HFF-Myc (cell line): Measurements from ENCODE around the gene C2CD2L.

ENCODE experiments used
- DNase-seq: peaks from one replicate; pipeline ENCODE4 v3.0.0-alpha.2; 2011; ENCODE audit warnings: low read depth; ENCODE audit errors: extremely low read depth
- H3K4me3 ChIP-seq: replicated peaks from 2 replicates; pipeline ENCODE4 v1.5.1; 2011; ENCODE audit warnings: low read depth, mild to moderate bottlenecking, control low read depth, low read length
- TF ChIP-seq, protein P1 (sequence below): IDR thresholded peaks from 2 replicates; pipeline ENCODE4 v1.5.1; 2012; ENCODE audit warnings: mild to moderate bottlenecking, low read depth, low read length, control low read depth; ENCODE audit errors: missing control alignments

Gene C2CD2L

DNA sequence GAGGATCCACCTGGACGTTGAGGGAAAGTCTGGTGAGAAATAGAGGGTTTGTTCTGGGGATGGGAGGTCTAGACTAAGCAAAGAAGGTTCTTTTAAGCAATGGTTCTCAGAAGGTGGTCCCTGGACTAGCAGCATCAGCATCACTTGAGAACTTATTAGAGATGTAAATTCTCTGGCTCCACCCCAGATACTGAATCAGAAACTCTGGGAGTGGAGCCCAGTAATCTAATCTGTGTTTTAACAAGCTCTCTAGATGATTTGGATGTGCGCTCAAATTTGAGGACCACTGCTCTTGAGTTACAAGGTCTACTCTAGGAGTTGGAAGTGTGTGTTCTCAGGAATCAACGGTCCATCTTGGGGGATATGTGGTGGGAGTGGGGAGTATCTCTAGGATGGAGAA lies 38.4 kb downstream of the C2CD2L start:
- TF ChIP-seq, protein P1, sequence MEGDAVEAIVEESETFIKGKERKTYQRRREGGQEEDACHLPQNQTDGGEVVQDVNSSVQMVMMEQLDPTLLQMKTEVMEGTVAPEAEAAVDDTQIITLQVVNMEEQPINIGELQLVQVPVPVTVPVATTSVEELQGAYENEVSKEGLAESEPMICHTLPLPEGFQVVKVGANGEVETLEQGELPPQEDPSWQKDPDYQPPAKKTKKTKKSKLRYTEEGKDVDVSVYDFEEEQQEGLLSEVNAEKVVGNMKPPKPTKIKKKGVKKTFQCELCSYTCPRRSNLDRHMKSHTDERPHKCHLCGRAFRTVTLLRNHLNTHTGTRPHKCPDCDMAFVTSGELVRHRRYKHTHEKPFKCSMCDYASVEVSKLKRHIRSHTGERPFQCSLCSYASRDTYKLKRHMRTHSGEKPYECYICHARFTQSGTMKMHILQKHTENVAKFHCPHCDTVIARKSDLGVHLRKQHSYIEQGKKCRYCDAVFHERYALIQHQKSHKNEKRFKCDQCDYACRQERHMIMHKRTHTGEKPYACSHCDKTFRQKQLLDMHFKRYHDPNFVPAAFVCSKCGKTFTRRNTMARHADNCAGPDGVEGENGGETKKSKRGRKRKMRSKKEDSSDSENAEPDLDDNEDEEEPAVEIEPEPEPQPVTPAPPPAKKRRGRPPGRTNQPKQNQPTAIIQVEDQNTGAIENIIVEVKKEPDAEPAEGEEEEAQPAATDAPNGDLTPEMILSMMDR = no peak
- no peak overlapping the region for H3K4me3 ChIP-seq
- DNase-seq = no peak

DNA sequence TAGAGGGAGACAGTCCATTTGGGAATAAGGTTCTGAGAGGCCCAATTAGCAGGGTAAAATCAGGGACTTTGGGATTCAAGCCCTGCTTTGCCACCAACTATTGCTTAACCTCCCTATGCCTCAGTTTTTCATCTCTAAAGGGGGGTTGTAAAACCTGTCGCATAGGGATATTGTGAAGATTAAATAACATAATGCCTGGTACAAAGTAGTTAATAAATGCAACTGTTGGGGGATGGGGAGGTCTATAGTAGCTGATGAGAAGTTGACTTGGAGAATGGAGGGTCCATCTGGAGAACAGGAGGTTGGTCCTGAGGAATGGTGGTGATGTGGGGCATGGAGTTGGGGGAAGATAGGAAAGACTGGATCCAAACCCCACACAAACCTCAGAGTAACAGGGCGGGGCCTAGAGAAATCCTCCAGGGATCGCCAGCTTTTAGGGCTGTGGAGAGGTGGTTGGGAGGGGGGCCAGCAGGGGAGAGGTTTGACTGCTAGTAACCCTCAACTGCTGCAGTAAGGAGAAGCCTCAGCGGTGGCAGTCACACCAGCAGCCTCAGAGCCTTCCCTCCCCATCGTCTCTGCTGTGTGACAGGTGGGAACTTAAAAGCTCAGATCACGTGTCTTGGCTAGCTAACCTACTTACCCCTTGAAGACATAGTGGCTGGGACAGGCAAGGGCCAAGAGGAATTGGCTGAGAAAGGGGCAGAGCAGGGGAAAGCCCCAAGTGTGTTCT lies 40.6 kb downstream of the C2CD2L start:
- no peak for DNase-seq
- TF ChIP-seq, protein P1 = no peak
- no peak overlapping the region for H3K4me3 ChIP-seq

- TF ChIP-seq, protein P1 = no peak
- H3K4me3 ChIP-seq = peak overlapping the region; percentile 47
- DNase-seq = no peak
Observed at GRCh38 chr11:119148720-119149017, 41.5 kb downstream of the C2CD2L start.

DNA sequence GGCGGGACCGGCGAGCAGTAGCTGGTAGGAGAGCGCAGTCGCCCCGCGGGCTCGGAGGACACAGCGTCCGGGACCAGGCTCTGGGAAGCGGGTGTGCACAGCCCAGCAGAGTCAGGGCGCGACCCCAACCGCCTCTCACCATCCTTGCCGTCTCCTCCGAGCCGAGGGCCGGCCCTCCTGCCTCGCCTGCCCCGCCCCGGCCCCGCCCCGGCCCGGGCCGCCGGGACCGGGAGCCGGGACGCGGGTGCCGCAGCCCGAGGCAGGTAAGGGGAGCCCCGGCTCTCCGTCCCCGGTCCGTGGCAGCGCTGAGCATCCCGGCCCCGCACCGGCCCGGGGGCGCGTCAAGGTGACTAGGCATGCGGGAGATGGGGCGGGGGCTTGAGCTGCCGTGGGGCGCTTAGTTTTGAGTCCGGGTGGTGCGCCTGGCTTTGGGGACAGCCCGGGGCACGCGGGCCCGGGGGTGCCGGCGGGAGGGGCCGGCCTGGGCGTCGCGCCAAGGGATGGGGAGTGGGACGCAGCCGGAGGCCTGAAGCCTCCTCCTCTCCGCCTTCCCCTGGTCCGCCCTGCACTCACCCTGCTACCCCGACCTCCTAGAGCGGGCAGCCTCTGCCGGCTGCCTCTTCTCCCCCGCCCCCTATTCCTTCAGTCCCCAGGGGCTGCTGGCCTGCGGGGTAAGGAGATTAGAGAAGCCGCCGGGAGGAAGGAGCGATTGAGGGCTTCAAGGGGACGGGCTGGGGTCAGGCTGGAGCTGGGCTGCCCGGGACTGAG lies 42.1 kb downstream of the C2CD2L start, which contains the start of gene ABCG4:
Gene ABCG4 (plus strand): TSS at position 35 of the 768 bp plus-strand sequence. CDS start 914 bp downstream, outside the sequence.
- TF ChIP-seq, protein P1 = no peak
- H3K4me3 ChIP-seq = peak within 1 kb of the TSS; percentile 47
- DNase-seq = no peak

DNA sequence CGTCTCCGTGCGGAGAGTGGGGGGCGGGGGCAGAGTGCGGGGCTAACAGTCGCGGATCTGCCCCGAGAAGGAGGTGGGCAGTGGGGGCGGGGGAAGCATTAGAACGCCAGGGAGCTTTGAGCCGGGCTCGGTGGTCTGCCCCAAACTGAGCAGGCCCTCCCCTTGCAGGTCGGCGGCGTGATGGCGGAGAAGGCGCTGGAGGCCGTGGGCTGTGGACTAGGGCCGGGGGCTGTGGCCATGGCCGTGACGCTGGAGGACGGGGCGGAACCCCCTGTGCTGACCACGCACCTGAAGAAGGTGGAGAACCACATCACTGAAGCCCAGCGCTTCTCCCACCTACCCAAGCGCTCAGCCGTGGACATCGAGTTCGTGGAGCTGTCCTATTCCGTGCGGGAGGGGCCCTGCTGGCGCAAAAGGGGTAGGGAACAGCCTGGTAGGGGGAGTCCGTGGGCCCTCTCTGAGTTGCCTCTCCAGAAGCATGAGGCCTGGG lies 42.7 kb downstream of the C2CD2L start:
- TF ChIP-seq, protein P1 = no peak

GRCh38 chr11:119152043-119152442 lies 44.9 kb downstream of the C2CD2L start:
- DNase-seq = no peak
- no peak overlapping the region for H3K4me3 ChIP-seq
- TF ChIP-seq, protein P1 = no peak

More for the DNA sequence above, 42.7 kb downstream of the C2CD2L start:
- DNase-seq = no peak
- peak overlapping the region; percentile 47; the same call in 1 of the 2 replicates for H3K4me3 ChIP-seq
